ENCODE results near the gene KRTAP5-3. TPM values are rescaled to one million over a fixed set of nuclear protein-coding genes. Genes with fewer than 3 reads are reported as not detected.
"Not testable (repeated sequence)": the region's sequence is repeated elsewhere in the genome, so short reads cannot be mapped to it uniquely, and the experiment has no call there.

KRTAP5-3 gene
- total RNA-seq, 1 experiment from 2014 or later: not detected

DNA sequence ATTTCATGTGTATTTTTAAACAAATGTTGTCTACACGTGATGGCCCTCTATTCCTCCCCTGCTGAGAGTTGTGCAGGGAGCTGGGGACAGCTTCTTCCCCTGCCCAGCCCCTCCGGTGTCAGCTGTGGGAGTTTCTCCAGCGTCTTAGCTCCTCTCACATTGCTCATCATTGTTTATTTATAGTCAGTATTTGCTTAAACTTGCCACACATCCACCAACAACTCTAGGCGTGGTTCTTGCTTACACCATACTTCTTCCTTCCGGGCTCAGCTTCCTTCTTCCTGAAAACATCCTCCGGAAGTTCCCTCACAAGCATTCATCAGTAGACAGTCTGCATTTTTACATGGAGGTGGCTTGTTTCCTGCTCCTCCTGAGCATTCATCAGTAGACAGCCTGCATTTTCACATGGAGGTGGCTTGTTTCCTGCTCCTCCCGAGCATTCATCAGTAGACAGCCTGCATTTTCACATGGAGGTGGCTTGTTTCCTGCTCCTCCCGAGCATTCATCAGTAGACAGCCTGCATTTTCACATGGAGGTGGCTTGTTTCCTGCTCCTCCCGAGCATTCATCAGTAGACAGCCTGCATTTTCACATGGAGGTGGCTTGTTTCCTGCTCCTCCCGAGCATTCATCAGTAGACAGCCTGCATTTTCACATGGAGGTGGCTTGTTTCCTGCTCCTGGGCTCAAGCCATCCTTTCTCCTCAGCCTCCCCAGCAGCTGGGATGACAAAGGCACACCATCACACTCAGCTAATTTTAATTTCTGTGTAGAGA lies 18.9 kb downstream of the KRTAP5-3 start:
- peak; percentile 77 for DNase-seq (ENCODE audit: extremely low read depth, low read depth)

DNA sequence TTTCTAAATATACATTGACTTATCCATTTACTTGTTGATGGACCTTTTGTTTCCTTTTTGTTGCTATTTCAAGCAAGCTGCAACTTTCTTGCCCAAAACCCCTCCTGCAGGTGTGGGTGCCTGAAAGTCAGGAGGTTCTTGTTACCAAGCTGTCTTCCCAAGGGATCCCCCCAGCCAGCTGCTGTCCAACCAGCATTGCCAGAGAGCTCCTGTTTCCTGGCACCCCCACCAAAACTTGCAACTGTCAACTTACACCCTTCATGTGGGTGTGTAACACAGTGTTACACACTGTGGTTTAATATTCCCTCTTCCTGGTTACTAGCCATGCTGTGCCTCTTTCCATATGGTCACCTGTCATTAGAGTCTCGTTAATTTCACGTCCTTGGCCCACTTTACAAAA lies 21.6 kb downstream of the KRTAP5-3 start:
- no peak for DNase-seq (ENCODE audit: extremely low read depth, low read depth)

DNA sequence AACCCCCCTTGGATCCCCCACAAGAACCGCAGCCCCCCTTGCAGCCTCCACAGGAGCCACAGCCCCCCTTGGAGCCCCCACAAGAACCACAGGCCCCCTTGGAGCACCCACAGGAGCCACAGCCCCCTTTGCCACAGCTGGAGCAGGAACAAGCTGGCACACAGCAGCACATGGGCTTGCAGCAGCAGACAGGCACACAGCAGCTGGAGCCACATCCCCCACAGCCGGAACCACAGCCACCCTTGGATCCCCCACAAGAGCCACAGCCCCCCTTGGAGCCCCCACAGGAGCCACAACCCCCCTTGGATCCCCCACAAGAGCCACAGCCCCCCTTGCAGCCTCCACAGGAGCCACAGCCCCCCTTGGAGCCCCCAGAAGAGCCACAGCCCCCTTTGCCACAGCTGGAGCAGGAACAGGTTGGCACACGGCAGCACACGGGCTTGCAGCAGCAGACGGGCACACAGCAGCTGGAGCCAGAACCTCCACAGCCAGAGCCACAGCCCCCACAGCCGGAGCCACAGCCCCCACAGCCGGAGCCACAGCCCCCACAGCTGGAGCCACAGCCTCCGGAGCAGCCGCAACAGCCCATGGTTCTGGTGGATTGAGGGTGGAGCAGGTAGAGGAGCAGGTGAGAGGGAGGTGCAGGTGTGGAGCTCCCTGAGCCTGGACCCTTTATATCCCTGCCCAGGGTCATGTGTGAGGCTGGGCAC lies 23.4 kb downstream of the KRTAP5-3 start, which contains the start of gene KRTAP5-1:
TSS of gene KRTAP5-1 (minus strand) at position 623 of the 710 bp plus-strand sequence. CDS start at position 589, 34 bp downstream.
- not testable (repeated sequence) for DNase-seq (ENCODE audit: extremely low read depth, low read depth)

DNA sequence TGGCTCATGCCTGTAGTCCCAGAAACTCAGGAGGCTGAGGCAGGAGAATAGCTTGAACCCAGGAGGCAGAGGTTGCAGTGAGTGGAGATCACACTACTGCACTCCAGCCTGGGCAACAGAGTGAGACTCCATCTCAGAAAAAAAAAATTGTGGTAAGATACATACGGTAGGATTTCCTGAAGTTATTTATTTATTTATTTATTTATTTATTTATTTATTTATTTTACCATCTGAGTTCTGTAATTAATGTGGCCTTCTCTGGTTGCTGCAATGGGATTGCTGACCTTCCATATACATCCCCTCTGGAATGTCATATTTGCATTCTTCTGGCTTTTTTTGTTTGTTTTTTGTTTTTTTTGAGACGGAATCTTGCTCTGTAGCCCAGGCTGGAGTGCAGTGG lies 25.4 kb downstream of the KRTAP5-3 start:
- DNase-seq (ENCODE audit: extremely low read depth, low read depth): not testable (repeated sequence)

DNA sequence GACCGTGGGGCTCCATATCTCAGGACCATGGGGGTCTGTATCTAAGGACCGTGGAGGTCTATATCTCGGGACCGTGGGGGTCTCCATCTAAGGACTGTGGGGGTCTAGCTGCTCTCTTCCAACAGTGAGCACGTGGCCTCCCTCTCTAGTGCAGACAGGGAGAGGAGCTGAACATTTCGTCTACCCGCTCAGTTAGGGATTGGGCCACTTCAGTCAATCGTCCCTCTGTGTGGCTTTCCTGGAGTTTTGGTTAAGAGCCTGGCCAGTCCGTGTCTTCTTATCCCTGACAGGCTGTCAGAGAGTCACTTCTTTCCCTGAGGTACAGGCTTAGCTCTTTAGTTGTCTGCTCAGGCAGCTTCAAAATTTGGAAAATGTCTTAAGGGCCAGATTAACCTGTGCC lies 26.3 kb downstream of the KRTAP5-3 start:
- no peak for DNase-seq (ENCODE audit: extremely low read depth, low read depth)

DNA sequence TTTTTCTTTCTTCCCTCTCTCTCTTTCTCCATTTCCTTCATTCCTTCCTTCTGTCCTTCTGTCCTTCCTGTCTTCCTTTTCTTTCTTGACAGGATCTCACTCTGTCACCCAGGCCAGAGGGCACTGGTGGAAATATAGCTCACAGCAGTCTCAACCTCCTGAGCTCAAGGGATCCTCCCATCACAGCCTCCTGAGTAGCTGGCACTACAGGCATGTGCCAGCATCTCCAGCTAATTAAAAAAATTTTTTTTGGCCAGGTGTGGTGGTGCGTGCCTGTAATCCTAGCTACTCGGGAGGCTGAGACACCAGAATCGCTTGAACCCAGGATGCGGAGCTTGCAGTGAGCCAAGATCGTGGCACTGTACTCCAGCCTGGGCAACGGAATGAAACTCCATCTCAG lies 31.4 kb downstream of the KRTAP5-3 start:
- no peak for DNase-seq (ENCODE audit: extremely low read depth, low read depth)

DNA sequence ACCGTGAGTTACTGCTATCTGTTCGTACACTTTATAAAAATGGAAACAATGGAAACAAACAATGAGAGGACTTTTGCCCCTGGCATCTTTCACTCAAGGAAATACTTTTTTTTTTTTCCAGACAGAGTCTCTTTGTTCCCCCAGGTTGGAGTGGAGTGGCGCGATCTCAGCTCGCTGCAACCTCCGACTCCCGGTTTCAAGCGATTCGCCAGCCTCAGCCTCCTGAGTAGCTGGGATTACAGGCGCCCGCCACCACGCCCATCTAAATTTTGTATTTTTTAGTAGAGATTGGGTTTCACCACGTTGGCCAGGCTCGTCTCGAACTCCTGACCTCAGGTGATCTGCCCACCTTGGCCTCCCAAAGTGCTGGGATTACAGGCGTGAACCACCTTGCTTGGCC lies 32.5 kb downstream of the KRTAP5-3 start:
- DNase-seq (ENCODE audit: extremely low read depth, low read depth): not testable (repeated sequence)

DNA sequence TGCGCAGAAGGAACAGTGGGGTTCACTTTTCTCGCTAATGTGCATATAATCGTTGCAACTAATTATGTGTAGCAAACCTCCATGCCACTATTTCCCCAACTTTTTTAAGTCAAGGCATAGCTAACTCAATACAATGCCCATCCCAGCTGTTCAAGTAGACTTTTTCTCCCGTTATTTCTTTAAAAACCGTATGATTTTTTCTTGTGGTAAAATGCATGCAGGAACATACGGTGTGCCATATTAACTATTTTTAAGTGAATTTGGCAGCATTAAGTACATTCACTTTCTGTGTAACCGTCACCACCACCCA lies 33.4 kb downstream of the KRTAP5-3 start:
- no peak for DNase-seq (ENCODE audit: extremely low read depth, low read depth)

DNA sequence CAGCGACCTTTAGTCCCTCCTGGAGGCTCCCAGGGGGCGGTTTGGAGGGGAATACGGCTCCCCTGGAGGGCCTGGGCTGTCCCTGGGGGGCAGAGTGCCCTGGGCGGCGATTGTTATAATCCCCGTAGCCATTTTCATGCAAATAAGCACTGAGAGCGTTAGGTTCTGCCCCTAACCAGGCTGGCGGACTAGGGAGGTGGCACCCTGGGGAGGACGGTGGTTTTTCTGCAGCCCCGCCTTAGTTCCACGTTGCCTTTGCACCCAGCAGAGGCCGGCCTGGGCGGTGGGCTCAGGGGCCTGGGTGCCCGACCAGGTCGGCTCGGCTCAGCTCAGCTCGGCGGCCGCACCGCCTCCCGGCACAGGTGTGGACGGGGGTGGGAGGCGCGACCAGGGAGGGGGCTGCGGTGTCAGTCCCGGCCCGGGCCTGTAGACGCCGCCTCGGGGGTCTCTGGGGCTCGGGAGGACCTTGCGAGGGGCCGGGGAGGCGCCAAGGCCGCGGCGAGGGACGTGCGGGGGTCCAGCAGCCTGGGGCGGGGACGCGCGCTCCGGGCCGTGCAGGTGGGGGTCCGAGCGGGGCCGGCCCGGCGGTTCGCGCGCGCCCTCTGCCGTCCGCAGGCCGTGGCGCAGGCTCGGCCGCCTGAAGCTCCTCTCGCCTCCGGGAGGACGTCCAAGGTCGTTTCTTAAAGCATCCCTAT lies 33.9 kb downstream of the KRTAP5-3 start:
- DNase-seq (ENCODE audit: extremely low read depth, low read depth): no peak

DNA sequence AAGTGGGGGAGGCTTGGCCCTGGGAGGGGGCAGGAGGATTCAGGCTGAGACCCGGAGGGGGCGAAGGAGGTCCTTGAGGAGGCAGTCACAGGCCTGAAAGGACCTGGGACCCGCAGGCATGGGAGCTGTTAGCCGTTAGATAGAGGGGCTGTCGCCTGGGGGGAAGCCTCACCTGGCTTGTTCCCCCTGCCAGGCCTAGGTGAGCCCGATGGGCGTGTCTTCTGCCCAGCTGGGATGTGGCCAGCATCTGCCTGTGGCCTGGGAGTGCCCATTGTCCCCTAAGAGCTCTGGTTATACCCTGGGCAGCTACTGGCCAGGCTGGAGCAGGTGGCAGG lies 34.4 kb downstream of the KRTAP5-3 start:
- no peak for DNase-seq (ENCODE audit: extremely low read depth, low read depth)

DNA sequence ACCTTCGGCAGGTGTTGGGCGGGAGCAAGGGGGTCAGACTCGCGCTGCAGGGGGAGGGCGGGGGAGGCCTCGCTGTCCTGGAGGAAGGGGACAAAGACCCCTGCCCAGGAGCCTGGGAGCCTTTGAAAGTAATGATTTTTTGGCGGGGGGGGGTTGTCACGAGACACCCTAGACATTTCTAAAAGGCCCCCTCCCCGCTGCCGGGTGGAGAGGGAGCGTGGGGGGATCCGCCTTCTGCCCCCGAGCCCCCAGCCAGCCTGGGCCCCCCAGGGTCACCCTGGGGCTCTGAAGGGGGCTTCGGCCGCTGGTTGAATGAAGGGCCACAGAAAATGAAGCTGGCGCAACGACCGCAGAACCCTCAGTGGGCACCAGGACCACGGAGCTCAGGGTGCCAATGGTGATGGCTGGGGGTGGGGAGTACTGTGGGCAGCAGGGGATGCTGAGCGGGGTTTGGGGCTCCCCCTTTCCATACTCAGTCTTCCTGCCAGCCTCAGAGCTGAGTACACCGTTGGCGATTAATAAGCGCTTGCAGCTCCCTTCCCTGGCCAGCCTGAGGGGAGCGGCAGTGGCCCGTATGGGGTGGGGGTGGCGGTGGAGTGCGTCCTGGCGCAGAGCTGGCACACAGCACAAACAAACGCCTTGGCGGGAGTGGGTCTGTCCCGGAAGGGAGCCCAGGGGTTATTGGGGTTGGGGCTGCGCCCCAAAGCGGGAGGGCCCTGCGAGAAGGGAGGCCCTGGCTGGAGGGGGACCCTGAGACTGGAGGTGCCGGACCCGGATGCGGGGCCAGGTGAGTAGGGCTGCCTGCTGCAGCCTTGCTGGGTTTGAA lies 35.0 kb downstream of the KRTAP5-3 start:
- DNase-seq (ENCODE audit: extremely low read depth, low read depth): no peak

DNA sequence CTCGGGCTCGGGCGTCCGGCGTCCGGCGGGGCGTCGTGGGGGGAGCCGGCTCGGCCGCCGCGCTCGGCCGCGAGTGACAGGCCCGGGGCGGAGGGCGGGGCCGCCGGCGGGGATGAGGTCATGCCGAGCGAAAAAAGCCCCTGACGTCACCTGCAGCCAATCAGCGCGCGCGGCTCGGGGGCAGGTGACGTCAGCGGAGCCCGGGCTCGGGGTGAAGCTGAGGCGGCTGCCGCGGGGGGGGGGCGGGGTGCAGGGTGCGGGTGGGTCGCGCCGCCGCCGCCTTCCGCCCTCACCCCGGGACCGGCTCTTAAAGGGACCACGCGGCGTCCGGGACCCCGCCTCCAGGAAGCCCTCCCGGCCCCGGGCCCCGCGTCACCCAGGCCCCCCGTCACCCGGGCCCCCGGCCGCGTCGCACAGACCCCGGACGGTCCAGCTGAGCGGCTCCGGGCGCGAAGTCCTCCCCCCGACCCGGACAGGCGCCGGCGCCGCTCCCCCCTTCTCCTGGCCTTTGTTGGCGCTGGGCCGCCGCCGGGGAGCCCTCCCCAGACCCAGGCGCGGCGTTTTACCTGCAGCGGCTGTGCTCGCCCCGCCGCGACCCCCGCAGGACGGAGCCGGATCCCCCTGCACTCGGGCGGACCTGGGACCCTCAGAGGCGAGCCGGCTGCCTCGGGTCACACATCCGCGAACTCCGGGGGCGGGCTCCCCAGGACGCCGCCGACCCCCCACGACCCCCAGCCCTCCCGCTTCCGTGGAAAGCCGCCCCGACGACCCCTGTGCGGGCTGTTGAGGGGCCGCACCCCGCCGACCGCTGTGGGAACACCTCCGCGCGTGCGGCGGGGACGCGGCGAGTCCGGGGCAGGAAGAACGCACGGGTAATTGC lies 35.8 kb downstream of the KRTAP5-3 start, which contains the start of gene DUSP8:
TSS of gene DUSP8 (minus strand) at position 75 of the 880 bp plus-strand sequence. CDS start 6,445 bp downstream, outside the sequence.
- DNase-seq (ENCODE audit: extremely low read depth, low read depth): peak; percentile 69

DNA sequence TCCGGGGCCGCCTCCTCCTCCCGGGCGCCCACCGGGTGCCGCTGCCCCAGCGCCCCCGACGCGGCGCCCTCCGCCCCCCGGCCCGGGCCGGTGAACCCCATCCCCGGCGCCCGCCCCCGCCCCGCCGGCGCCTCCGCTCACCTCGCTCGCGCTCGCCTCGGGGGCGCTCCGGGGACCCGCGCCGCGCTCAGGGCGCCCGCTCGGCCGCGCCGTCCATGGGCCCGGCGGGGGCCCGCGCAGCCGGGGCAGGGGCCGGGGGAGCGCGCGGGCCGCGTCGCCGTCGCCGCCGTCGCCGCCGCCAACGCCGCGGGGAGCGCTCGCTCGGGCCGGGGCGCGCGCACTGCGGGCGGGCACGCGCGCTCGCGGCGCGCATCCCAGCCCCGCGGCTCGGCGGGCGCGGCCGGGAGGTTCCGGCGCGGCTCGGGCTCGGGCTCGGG lies 36.5 kb downstream of the KRTAP5-3 start:
- no peak for DNase-seq (ENCODE audit: extremely low read depth, low read depth)

DNA sequence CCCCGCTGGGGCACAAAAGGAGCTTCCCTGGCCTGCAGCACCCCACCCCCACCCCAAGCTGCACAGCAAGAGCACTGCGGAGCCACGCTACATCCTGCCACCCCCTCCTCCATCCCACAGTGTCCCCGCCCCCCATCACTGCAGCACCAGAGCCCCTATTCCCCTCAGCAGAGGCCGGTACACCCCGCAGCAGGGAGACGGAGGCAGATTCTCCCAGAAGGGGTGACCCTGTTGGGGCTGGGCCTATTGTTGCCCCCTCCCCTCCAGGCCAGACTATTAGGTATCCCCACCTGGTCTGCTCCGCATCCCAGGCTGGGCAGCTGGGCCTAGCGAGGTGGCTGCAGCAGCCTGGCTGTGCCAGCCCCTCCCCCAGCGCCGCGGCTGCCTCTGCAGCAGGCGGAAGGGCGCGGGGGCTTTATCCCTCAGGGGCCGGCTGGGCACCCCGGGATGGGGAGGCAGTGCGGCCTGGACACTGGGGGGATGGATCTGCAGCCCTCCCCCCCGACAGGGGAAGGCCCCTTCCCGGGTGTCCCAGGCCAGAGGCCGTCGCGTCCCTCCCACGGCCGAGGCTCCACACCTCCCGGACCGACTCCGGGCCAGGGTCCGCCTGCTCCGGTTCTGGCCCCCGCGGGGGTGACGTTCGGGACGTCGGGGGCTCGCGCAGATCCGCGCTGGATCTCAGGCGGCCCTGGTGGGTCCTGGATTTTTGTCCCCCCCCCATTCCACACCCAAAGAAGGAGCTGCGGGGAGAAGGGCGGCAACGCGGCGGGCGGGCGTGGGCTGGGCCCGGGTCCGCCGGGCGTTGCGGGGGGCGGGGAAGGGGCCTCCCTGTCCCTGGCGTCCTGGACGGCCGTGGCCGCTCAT lies 37.1 kb downstream of the KRTAP5-3 start:
- DNase-seq (ENCODE audit: extremely low read depth, low read depth): no peak

DNA sequence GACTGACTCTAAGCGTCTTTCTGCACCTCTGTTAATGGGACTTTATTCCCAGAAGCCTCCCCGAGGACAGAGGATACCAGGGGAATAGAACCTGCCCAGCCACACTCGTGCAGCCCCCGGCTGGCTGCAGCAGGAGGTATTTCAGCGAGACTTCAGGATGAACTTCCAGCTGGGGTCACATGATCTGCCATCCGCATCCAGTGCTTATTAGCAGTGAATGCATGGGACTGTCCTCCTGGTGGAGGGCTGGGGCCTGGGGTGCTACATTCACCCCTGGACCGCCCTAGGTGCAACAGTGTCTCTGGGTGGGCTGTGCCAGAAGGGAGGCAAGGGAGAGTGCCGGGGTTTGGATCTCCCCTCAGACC lies 37.8 kb downstream of the KRTAP5-3 start:
- DNase-seq (ENCODE audit: extremely low read depth, low read depth): no peak

DNA sequence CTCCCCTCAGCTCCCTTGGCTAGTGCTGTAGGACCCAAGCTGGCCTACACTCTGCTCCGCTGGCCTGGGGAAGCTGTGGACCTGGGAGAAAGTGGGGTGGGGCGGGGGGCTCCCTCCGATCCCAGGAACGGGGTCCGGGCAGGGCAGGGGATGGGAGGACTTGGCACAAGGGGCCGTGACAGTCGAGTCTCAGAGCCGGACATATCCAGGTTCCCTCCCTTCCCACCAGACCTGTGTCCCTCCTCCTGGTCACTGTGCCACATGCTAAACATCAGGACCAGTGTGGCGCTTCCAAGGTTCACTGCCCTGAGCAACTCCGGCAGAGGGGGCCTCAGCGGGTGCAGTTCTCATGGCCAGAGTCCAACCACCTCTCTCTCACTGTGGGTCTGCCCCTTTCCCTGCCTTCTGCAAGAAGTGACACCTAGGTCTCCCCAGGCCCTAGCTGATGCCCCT lies 38.2 kb downstream of the KRTAP5-3 start:
- DNase-seq (ENCODE audit: extremely low read depth, low read depth): no peak

DNA sequence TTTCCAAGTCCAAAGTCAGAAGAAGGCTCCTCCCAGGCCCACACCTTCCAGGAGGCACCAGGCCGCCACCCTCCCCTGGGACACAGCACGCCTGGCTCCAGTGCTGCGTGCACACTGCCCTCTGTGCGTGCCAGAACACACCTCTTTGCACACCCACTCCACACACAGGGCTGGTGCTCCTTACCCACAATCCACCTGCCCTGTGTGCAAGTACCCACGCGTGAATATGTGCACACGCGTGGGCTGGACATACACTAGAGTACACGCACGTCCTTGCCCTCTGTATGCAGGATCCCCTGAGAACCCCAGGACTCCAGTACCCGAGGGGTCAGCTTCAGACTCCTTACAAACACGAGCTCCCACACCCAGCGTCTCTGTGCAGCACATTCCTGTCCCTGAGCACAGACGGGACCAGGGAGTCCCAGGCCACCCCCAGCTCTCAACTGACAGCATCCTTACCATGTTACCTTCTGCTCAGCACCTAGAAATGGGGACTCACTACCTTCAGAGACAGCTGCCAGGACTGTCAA lies 38.9 kb downstream of the KRTAP5-3 start:
- DNase-seq (ENCODE audit: extremely low read depth, low read depth): no peak

DNA sequence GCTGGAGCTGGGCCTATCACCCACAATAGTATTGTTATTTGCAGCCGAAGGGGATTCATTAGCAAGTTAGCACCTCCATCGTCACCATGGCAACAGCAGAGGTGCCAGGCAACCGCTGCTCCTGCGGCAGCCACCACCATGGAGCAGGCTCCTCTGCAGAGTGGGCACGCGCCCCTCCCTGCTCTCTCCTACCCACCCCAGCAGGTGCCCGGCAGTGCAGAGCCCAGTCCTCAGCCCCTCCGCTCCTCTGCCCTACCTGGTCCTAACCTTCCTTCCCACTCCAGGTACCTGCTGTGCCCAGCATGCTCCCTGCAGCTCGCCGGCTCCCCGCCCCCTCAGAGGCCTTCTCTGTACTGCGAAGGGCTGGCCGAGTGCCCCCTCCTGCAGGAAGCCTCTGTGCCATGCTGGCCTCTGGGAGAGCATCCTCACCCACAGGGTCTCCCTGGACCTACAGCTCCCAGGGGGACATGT lies 39.8 kb downstream of the KRTAP5-3 start:
- no peak for DNase-seq (ENCODE audit: extremely low read depth, low read depth)
